Liver (tissue), 10 donors: ENCODE results near the gene RPS3. TPM values are rescaled to one million over a fixed set of nuclear protein-coding genes. Genes with fewer than 3 reads are reported as not detected.

Experiments
- DNase-seq: peaks from one replicate; pipeline ENCODE4 v3.0.0-alpha.2; 2017; ENCODE audit warnings: low spot score
- H3K27ac ChIP-seq, 2 donors: one replicate each; pipeline ENCODE4 v1.7.0; 2013; ENCODE audit warnings: inconsistent platforms in 2 of 2, low read length in 2 of 2, control low read depth in 1 of 2, low read depth in 1 of 2, mild to moderate bottlenecking in 1 of 2
- H3K27me3 ChIP-seq, 4 donors: one replicate each; pipeline versions ENCODE4 v1.6.1 to v1.7.0; 2013; ENCODE audit warnings: low read length in 3 of 4, inconsistent platforms in 1 of 4, mild to moderate bottlenecking in 1 of 4, moderate library complexity in 1 of 4; ENCODE audit not compliant: control insufficient read depth in 4 of 4, insufficient read depth in 4 of 4
- H3K36me3 ChIP-seq, 4 donors: one replicate each; pipeline versions ENCODE4 v1.6.1 to v1.7.0; 2013; ENCODE audit warnings: low read length in 3 of 4, mild to moderate bottlenecking in 3 of 4, low read depth in 1 of 4, moderate library complexity in 1 of 4; ENCODE audit not compliant: control insufficient read depth in 4 of 4, insufficient read depth in 3 of 4
- H3K4me1 ChIP-seq, 4 donors: one replicate each; pipeline versions ENCODE4 v1.6.1 to v1.7.0; 2013; ENCODE audit warnings: low read length in 3 of 4, mild to moderate bottlenecking in 3 of 4, moderate library complexity in 1 of 4; ENCODE audit not compliant: control insufficient read depth in 4 of 4, insufficient read depth in 4 of 4
- H3K4me3 ChIP-seq, 3 donors: one replicate each; pipeline versions ENCODE4 v1.6.1 to v1.7.0; 2013; ENCODE audit warnings: low read length in 3 of 3, control low read depth in 1 of 3, low read depth in 1 of 3, mild to moderate bottlenecking in 1 of 3
- H3K9ac ChIP-seq, 2 donors: one replicate each; pipeline ENCODE4 v1.7.0; 2013; ENCODE audit warnings: low read length in 2 of 2, mild to moderate bottlenecking in 2 of 2, moderate library complexity in 2 of 2, control low read depth in 1 of 2, low read depth in 1 of 2
- H3K9me3 ChIP-seq, 4 donors: one replicate each; pipeline versions ENCODE4 v1.6.1 to v1.7.0; 2013; ENCODE audit warnings: low read length in 3 of 4; ENCODE audit not compliant: control insufficient read depth in 4 of 4
- FOXA2 ChIP-seq: IDR thresholded peaks from 2 replicates; pipeline ENCODE4 v1.6.1; 2016; ENCODE audit warnings: antibody characterized with exemption
- GABPA ChIP-seq, 2 donors: IDR thresholded peaks in 1 of 2; conservative IDR thresholded peaks in 1 of 2; 2 replicates each; pipeline ENCODE4 v1.6.1; 2016; ENCODE audit warnings: antibody characterized with exemption in 2 of 2, mild to moderate bottlenecking in 1 of 2, moderate library complexity in 1 of 2
- JUND ChIP-seq, 2 donors: IDR thresholded peaks; 2 replicates each; pipeline ENCODE4 v1.6.1; 2016; ENCODE audit warnings: antibody characterized with exemption in 2 of 2
- whole genome bisulfite sequencing: extraction: QIAGEN DNeasy Blood & Tissue Kit; methylation state at CpG from one replicate; pipeline ENCODE4 v1.1.7; 2013; 5-methylcytosine and 5-hydroxymethylcytosine counted together
- polyA plus RNA-seq, 2 donors: library from polyadenylated mRNA; stranded (reverse) in 1 of 2; unstranded in 1 of 2; fragments of 200-250 nt in 1 of 2; fragments of >200 nt in 1 of 2; fragmentation: Nextera tagmentation in 1 of 2; extraction: Ambion mirVana in 1 of 2; gene quantifications; one replicate each; pipeline versions ENCODE4 v1.2.1 to v1.2.3, GENCODE V29; 2013 to 2015
- small RNA-seq: library from RNA; depleted of rRNA; stranded (forward); fragments of <200 nt; gene quantifications from one replicate; pipeline ENCODE3, GENCODE V24; 2014
- total RNA-seq, 2 donors: library from RNA; depleted of rRNA; stranded (reverse); fragments of >200 nt; gene quantifications; one replicate each; pipeline ENCODE4 v1.2.3, GENCODE V29; 2014
- donor health status: healthy.
- donor health status: healthy.
- donor health status: healthy.
- donor health status: healthy.
- donor health status: healthy.

RPS3 gene
- total and polyA plus RNA-seq, 4 donors = 289 to 1,115 (median 492) TPM

- no peaks in the 10 kb centered on the region for H3K27me3 ChIP-seq
- no peaks in the 10 kb centered on the region for H3K36me3 ChIP-seq
- TF ChIP-seq JUND (IDR thresholded peaks at IDR 0.05) (no peak), FOXA2 (no peak), GABPA (IDR thresholded peaks at IDR 0.05 in 1 of 2, conservative IDR thresholded peaks at IDR 0.05 in 1 of 2) (no peak)
- H3K9me3 ChIP-seq = no peaks in the 10 kb centered on the region
- 69% methylated on average over 5 of the region's 5 CpGs for WGBS
- H3K4me1 ChIP-seq = no peaks in the 10 kb centered on the region
- DNase-seq = no peak
- no peak overlapping the region for H3K4me3 ChIP-seq
- H3K27ac ChIP-seq = no peak overlapping the region
- no peak overlapping the region for H3K9ac ChIP-seq
These were observed 55.7 kb downstream of the RPS3 start for GRCh38 chr11:75454987-75455386.

Small RNAs within 50 kb of the gene (small RNA-seq; reads per million reads assigned to genes)
- gene SNORD15A = not detected
- gene SNORD15B = 197 reads per million, percentile 98 among the genes with 10 or more reads in this experiment

Other genes starting within 250 kb of the RPS3 start
- gene SLCO2B1, start 248.4 kb upstream of the RPS3 start, total RNA-seq = 100 to 1,000 TPM in 1 of 2 donors, 10 to 100 TPM in 1; 92.1 to 184 TPM
- gene SLCO2B1, start 248.4 kb upstream of the RPS3 start, polyA plus RNA-seq = 100 to 1,000 TPM in 1 of 2 donors, 10 to 100 TPM in 1; 52.7 to 179 TPM
- not detected for gene TPBGL, start 158.7 kb upstream of the RPS3 start, total RNA-seq
- under 1 TPM in 1 of 2 donors, not detected in 1; 0.05 TPM for gene TPBGL, start 158.7 kb upstream of the RPS3 start, polyA plus RNA-seq
- gene ARRB1, start 47.9 kb upstream of the RPS3 start, total RNA-seq = 10 to 100 TPM; 19.3 to 21.2 TPM
- 1 to 10 TPM; 3.3 to 5.7 TPM for gene ARRB1, start 47.9 kb upstream of the RPS3 start, polyA plus RNA-seq
- gene KLHL35, start 33.7 kb downstream of the RPS3 start, total RNA-seq = under 1 TPM in 1 of 2 donors, not detected in 1; 0.42 TPM
- under 1 TPM; 0.07 to 0.15 TPM for gene KLHL35, start 33.7 kb downstream of the RPS3 start, polyA plus RNA-seq
- 10 to 100 TPM in 1 of 2 donors, 1 to 10 TPM in 1; 4.8 to 22.8 TPM for gene GDPD5, start 126.4 kb downstream of the RPS3 start, total RNA-seq
- gene GDPD5, start 126.4 kb downstream of the RPS3 start, polyA plus RNA-seq = 1 to 10 TPM; 3.0 to 3.7 TPM
- 100 to 1,000 TPM in 1 of 2 donors, 10 to 100 TPM in 1; 95.3 to 118 TPM for gene SERPINH1, start 162.7 kb downstream of the RPS3 start, total RNA-seq
- gene SERPINH1, start 162.7 kb downstream of the RPS3 start, polyA plus RNA-seq = 10 to 100 TPM in 1 of 2 donors, 1 to 10 TPM in 1; 5.0 to 42.1 TPM